PC-3 (cell line): ENCODE results near the gene FAM53B. TPM values are rescaled to one million over a fixed set of nuclear protein-coding genes. Genes with fewer than 3 reads are reported as not detected.

Experiments
- ATAC-seq: fragments of 200-7000 bp; cut with Tn5 transposase; 2 replicates; pipeline ENCODE4 v1.9.1; 2020; ENCODE audit warnings: mild to moderate bottlenecking, moderate library complexity
- BruUV-seq: library from RNA; stranded (reverse); fragments of 400-500 nt; replicated peaks from 2 replicates; lab custom pipeline; 2021; lab: Mats Ljungman, UMichigan
- CTCF ChIA-PET: fragments of 300-600 bp; sonication (Branson Sonifier 250); formaldehyde crosslinking; loops from one replicate; lab custom pipeline; 2022; ENCODE audit warnings: antibody characterized with exemption; lab: Charles Lee
- POLR2A ChIA-PET: fragments of 300-600 bp; sonication (Branson Sonifier 250); formaldehyde crosslinking; loops from one replicate; lab custom pipeline; 2022; ENCODE audit warnings: antibody characterized with exemption; ENCODE audit not compliant: unreplicated experiment; lab: Charles Lee
- DNase-seq: peaks from one replicate; pipeline ENCODE4 v3.0.0-alpha.2; 2015
- H2AFZ ChIP-seq: fragments of 300-600 bp; sonication (generic); 2 replicates; pipeline ENCODE4 v1.6.0; 2016; ENCODE audit warnings: antibody characterized with exemption, low read length
- H3F3A ChIP-seq: fragments of 300-600 bp; sonication (generic); one replicate; pipeline ENCODE4 v1.6.0; 2017; ENCODE audit warnings: antibody characterized with exemption, low read length, control low read depth, mild to moderate bottlenecking; ENCODE audit not compliant: unreplicated experiment
- H3K27ac ChIP-seq: fragments of 300-600 bp; sonication (generic); 2 replicates; pipeline ENCODE4 v1.5.1; 2016; ENCODE audit warnings: mild to moderate bottlenecking, low read length
- H3K27me3 ChIP-seq: fragments of 300-600 bp; sonication (generic); 2 replicates; pipeline ENCODE4 v1.6.1; 2016; ENCODE audit warnings: low read length, mixed read lengths
- H3K36me3 ChIP-seq: fragments of 300-600 bp; sonication (generic); 2 replicates; pipeline ENCODE4 v1.6.1; 2016; ENCODE audit warnings: low read depth, mixed run types, low read length, mixed read lengths
- H3K4me1 ChIP-seq: fragments of 300-600 bp; sonication (generic); 2 replicates; pipeline ENCODE4 v1.5.1; 2016; ENCODE audit warnings: low read length; ENCODE audit not compliant: insufficient read depth
- H3K4me2 ChIP-seq: fragments of 300-600 bp; sonication (generic); 2 replicates; pipeline ENCODE4 v1.6.0; 2016; ENCODE audit warnings: low read length
- H3K4me3 ChIP-seq: fragments of 300-600 bp; sonication (generic); 2 replicates; pipeline ENCODE4 v1.5.1; 2016; ENCODE audit warnings: mild to moderate bottlenecking, low read length, mixed read lengths
- H3K79me2 ChIP-seq: fragments of 300-600 bp; sonication (generic); 2 replicates; pipeline ENCODE4 v1.6.1; 2017; ENCODE audit warnings: low read length, mixed read lengths
- H3K9ac ChIP-seq: fragments of 300-600 bp; sonication (generic); 2 replicates; pipeline ENCODE4 v1.6.0; 2016; ENCODE audit warnings: mild to moderate bottlenecking, low read length
- H3K9me2 ChIP-seq: fragments of 300-600 bp; sonication (generic); replicated peaks from 2 replicates; pipeline ENCODE4 v1.6.1; 2016; ENCODE audit warnings: mixed run types, low read length, mixed read lengths
- H3K9me3 ChIP-seq: fragments of 300-600 bp; sonication (generic); 2 replicates; pipeline ENCODE4 v1.6.1; 2016; ENCODE audit warnings: low read length, mixed read lengths
- H4K20me1 ChIP-seq: fragments of 300-600 bp; sonication (generic); 2 replicates; pipeline ENCODE4 v1.6.1; 2016; ENCODE audit warnings: low read length, mixed read lengths
- EZH2 ChIP-seq: fragments of 300-600 bp; sonication (generic); IDR thresholded peaks from one replicate; pipeline ENCODE4 v1.6.1; 2017; ENCODE audit warnings: antibody characterized with exemption, mild to moderate bottlenecking, low read length; ENCODE audit not compliant: unreplicated experiment
- EZH2phosphoT487 ChIP-seq: fragments of 300-600 bp; sonication (generic); IDR thresholded peaks from 2 replicates; pipeline ENCODE4 v1.6.1; 2018; ENCODE audit warnings: mild to moderate bottlenecking, antibody characterized with exemption, low read length, borderline replicate concordance
- intact Hi-C: fragments of 100-400 bp; cut with micrococcal nuclease; formaldehyde crosslinking; loops from 2 replicates; pipeline ENCODE4 v1.9.0; 2023
- total RNA-seq: library from RNA; depleted of rRNA; stranded (reverse); fragments of >200 nt; gene quantifications from 2 replicates; pipeline ENCODE4 v1.2.3, GENCODE V29; 2014
- TF ChIP-seq, protein P1 (sequence below): fragments of 300-600 bp; sonication (generic); conservative IDR thresholded peaks from 2 replicates; pipeline ENCODE4 v1.5.1; 2017; ENCODE audit warnings: antibody characterized with exemption, low read depth, mild to moderate bottlenecking, low read length

FAM53B gene
- total RNA-seq, 1 experiment from 2014 or later: 19.4 TPM

GRCh38 chr10:124603376-124604213, 140.6 kb downstream of the FAM53B start:
- Histone ChIP-seq H3K9me2 (no peaks in the 10 kb centered on the region), H4K20me1 (no peaks in the 10 kb centered on the region), H3K4me3 (no peak overlapping the region), H3K36me3 (no peaks in the 10 kb centered on the region), H3K27me3 (no peaks in the 10 kb centered on the region), H3K79me2 (no peaks in the 10 kb centered on the region), H3K4me1 (no peaks in the 10 kb centered on the region), H3K9ac (no peak overlapping the region), H3K4me2 (no peak overlapping the region), H2AFZ (no peak overlapping the region), H3K27ac (no peak overlapping the region), H3F3A (no peaks in the 10 kb centered on the region), H3K9me3 (no peaks in the 10 kb centered on the region)
- ATAC-seq (no peak), DNase-seq (no peak)
- no TSS peak for BruUV-seq
- CTCF ChIA-PET: no interaction called here
- TF ChIP-seq EZH2: no peak
- TF ChIP-seq, protein P1, sequence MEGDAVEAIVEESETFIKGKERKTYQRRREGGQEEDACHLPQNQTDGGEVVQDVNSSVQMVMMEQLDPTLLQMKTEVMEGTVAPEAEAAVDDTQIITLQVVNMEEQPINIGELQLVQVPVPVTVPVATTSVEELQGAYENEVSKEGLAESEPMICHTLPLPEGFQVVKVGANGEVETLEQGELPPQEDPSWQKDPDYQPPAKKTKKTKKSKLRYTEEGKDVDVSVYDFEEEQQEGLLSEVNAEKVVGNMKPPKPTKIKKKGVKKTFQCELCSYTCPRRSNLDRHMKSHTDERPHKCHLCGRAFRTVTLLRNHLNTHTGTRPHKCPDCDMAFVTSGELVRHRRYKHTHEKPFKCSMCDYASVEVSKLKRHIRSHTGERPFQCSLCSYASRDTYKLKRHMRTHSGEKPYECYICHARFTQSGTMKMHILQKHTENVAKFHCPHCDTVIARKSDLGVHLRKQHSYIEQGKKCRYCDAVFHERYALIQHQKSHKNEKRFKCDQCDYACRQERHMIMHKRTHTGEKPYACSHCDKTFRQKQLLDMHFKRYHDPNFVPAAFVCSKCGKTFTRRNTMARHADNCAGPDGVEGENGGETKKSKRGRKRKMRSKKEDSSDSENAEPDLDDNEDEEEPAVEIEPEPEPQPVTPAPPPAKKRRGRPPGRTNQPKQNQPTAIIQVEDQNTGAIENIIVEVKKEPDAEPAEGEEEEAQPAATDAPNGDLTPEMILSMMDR: no peak
- intact Hi-C loops: no loop called here
- POLR2A ChIA-PET: no interaction called here

- CTCF ChIA-PET: no interaction called here
These were observed 141.4 kb downstream of the FAM53B start for GRCh38 chr10:124602646-124603365.

GRCh38 chr10:124602121-124602561, 142.0 kb downstream of the FAM53B start:
- DNase-seq (no peak), ATAC-seq (no peak)
- TF ChIP-seq EZH2: no peak
- TF ChIP-seq, protein P1: no peak
- TF ChIP-seq EZH2phosphoT487: no peak
- H3K4me1 ChIP-seq: no peaks in the 10 kb centered on the region
- H2AFZ ChIP-seq: no peak overlapping the region
- no peaks in the 10 kb centered on the region for H3K9me2 ChIP-seq
- ChIA-PET POLR2A (no interaction called here), CTCF (no interaction called here)
- H3K9ac ChIP-seq: no peak overlapping the region
- no peak overlapping the region for H3K27ac ChIP-seq
- no peaks in the 10 kb centered on the region for H4K20me1 ChIP-seq
- H3K4me2 ChIP-seq: no peak overlapping the region
- no peaks in the 10 kb centered on the region for H3F3A ChIP-seq
- H3K79me2 ChIP-seq: no peaks in the 10 kb centered on the region
- no TSS peak for BruUV-seq
- H3K27me3 ChIP-seq: no peaks in the 10 kb centered on the region
- H3K9me3 ChIP-seq: no peaks in the 10 kb centered on the region
- no peaks in the 10 kb centered on the region for H3K36me3 ChIP-seq
- no peak overlapping the region for H3K4me3 ChIP-seq
- intact Hi-C loops: no loop called here

More at GRCh38 chr10:124602646-124603365, 141.4 kb downstream of the FAM53B start:
- BruUV-seq: no TSS peak
- intact Hi-C loops: no loop called here
- H3F3A ChIP-seq: no peaks in the 10 kb centered on the region
- ATAC-seq (no peak), DNase-seq (no peak)
- H3K4me2 ChIP-seq: no peak overlapping the region
- H3K4me1 ChIP-seq: no peaks in the 10 kb centered on the region
- no peak overlapping the region for H3K9ac ChIP-seq
- POLR2A ChIA-PET: no interaction called here
- no peak overlapping the region for H3K4me3 ChIP-seq
- H3K27me3 ChIP-seq: no peaks in the 10 kb centered on the region
- no peak for TF ChIP-seq EZH2phosphoT487
- H3K9me2 ChIP-seq: no peaks in the 10 kb centered on the region
- H3K36me3 ChIP-seq: no peaks in the 10 kb centered on the region
- no peaks in the 10 kb centered on the region for H4K20me1 ChIP-seq
- H3K79me2 ChIP-seq: no peaks in the 10 kb centered on the region
- H2AFZ ChIP-seq: no peak overlapping the region
- H3K27ac ChIP-seq: no peak overlapping the region
- H3K9me3 ChIP-seq: no peaks in the 10 kb centered on the region
